ENCODE measurements around the gene MRPS18B.

DNA sequence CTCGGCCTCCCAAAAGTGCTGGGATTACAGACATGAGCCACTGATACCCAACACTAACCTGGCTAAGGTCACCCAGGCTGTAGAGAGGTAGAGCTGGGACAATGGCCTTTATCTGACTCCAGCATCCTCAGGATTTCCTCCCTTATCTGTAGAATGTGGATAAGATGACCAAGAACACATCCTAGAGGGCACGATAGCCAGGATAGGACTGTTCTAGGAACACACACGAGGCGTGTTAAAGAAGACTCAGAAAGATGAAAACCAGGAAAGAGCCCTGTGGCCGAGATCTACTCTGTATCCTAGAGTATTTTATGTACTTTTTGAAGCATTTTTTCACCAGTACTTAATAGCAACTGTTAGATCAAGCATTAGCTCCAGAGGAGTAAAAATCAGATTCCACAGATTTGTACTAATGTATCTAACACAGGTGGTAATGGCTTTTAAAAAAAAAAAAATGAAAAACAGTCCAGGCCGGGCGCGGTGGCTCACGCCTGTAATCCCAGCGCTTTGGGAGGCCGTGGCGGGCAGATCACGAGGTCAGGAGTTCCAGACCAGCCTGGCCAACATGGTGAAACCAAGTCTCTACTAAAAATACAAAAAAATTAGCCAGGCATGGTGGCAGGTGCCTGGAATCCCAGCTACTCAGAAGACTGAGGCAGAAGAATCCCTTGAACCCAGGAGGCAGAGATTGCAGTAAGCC lies 17.9 kb upstream of the MRPS18B start:
- TF ChIP-seq POLR2A (IDR thresholded peaks at IDR 0.05; ENCODE audit: extremely low read depth, insufficient read length) (no peak), MYC (IDR thresholded peaks at IDR 0.05; ENCODE audit: low read depth, low read length) (no peak)
- TF ChIP-seq, protein P1, sequence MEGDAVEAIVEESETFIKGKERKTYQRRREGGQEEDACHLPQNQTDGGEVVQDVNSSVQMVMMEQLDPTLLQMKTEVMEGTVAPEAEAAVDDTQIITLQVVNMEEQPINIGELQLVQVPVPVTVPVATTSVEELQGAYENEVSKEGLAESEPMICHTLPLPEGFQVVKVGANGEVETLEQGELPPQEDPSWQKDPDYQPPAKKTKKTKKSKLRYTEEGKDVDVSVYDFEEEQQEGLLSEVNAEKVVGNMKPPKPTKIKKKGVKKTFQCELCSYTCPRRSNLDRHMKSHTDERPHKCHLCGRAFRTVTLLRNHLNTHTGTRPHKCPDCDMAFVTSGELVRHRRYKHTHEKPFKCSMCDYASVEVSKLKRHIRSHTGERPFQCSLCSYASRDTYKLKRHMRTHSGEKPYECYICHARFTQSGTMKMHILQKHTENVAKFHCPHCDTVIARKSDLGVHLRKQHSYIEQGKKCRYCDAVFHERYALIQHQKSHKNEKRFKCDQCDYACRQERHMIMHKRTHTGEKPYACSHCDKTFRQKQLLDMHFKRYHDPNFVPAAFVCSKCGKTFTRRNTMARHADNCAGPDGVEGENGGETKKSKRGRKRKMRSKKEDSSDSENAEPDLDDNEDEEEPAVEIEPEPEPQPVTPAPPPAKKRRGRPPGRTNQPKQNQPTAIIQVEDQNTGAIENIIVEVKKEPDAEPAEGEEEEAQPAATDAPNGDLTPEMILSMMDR (IDR thresholded peaks at IDR 0.05; ENCODE audit: low read depth, low read length), result no peak
- TF ChIP-seq, protein P2, sequence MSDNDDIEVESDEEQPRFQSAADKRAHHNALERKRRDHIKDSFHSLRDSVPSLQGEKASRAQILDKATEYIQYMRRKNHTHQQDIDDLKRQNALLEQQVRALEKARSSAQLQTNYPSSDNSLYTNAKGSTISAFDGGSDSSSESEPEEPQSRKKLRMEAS (IDR thresholded peaks at IDR 0.05; ENCODE audit: low read depth, low read length), result no peak
